Nephron progenitor cell (in vitro differentiated cells): Measurements from ENCODE around the gene HPSE2.
"Not testable (repeated sequence)": the region's sequence is repeated elsewhere in the genome, so short reads cannot be mapped to it uniquely, and the experiment has no call there.

Experiments
- DNase-seq: peaks from one replicate; pipeline ENCODE4 v3.0.0; 2021
- H3K27ac Mint-ChIP-seq: 2 replicates; pipeline ENCODE4 v1.8.0; 2021; ENCODE audit warnings: mild to moderate bottlenecking, moderate library complexity, mixed read lengths
- H3K27me3 Mint-ChIP-seq: 2 replicates; pipeline ENCODE4 v1.8.0; 2021; ENCODE audit warnings: mild to moderate bottlenecking, low read depth, mixed read lengths; ENCODE audit not compliant: poor library complexity
- H3K36me3 Mint-ChIP-seq: 2 replicates; pipeline ENCODE4 v1.8.0; 2021; ENCODE audit warnings: low read depth, mixed read lengths
- H3K4me1 Mint-ChIP-seq: 2 replicates; pipeline ENCODE4 v1.8.0; 2021; ENCODE audit warnings: mixed read lengths
- H3K4me3 Mint-ChIP-seq: 2 replicates; pipeline ENCODE4 v1.8.0; 2021; ENCODE audit warnings: mild to moderate bottlenecking, moderate library complexity, mixed read lengths
- H3K9me3 Mint-ChIP-seq: 2 replicates; pipeline ENCODE4 v1.8.0; 2021; ENCODE audit warnings: mild to moderate bottlenecking, moderate library complexity, mixed read lengths
- CTCF ChIP-seq: fragments of 200-600 bp; sonication (generic); IDR thresholded peaks from 2 replicates; pipeline ENCODE4 v1.5.0; 2021; ENCODE audit warnings: antibody characterized with exemption

HPSE2 gene

GRCh38 chr10:98997596-98997995, 238.1 kb downstream of the HPSE2 start:
- no peaks in the 10 kb centered on the region for H3K36me3 Mint-ChIP-seq
- no peak for TF ChIP-seq CTCF
- no peak overlapping the region for H3K27ac Mint-ChIP-seq
- H3K4me3 Mint-ChIP-seq, result no peak overlapping the region
- H3K4me1 Mint-ChIP-seq, result no peaks in the 10 kb centered on the region
- no peaks in the 10 kb centered on the region for H3K27me3 Mint-ChIP-seq
- DNase-seq, result no peak
- H3K9me3 Mint-ChIP-seq, result no peaks in the 10 kb centered on the region

- TF ChIP-seq CTCF, result no peak
Measured at GRCh38 chr10:98994030-98994429, 241.6 kb downstream of the HPSE2 start.

GRCh38 chr10:98983751-98984150, 251.9 kb downstream of the HPSE2 start:
- not testable (repeated sequence) for H3K36me3 Mint-ChIP-seq, H3K4me1 Mint-ChIP-seq, H3K27ac Mint-ChIP-seq, H3K4me3 Mint-ChIP-seq, DNase-seq, H3K27me3 Mint-ChIP-seq
- H3K9me3 Mint-ChIP-seq, result peaks cover 29% of the 10 kb centered on the region

More at GRCh38 chr10:98994030-98994429, 241.6 kb downstream of the HPSE2 start:
- DNase-seq, result no peak
- no peaks in the 10 kb centered on the region for H3K36me3 Mint-ChIP-seq
- H3K9me3 Mint-ChIP-seq, result no peaks in the 10 kb centered on the region
- H3K27ac Mint-ChIP-seq, result no peak overlapping the region
- H3K4me1 Mint-ChIP-seq, result no peaks in the 10 kb centered on the region
- H3K27me3 Mint-ChIP-seq, result no peaks in the 10 kb centered on the region
- H3K4me3 Mint-ChIP-seq, result no peak overlapping the region

GRCh38 chr10:98980353-98980752, 255.3 kb downstream of the HPSE2 start:
- no peak for DNase-seq
- no peaks in the 10 kb centered on the region for H3K4me1 Mint-ChIP-seq
- no peak overlapping the region for H3K27ac Mint-ChIP-seq
- peaks cover 3% of the 10 kb centered on the region for H3K27me3 Mint-ChIP-seq
- H3K36me3 Mint-ChIP-seq, result no peaks in the 10 kb centered on the region
- H3K4me3 Mint-ChIP-seq, result no peak overlapping the region
- TF ChIP-seq CTCF, result no peak
- H3K9me3 Mint-ChIP-seq, result peaks cover 22% of the 10 kb centered on the region

GRCh38 chr10:98971464-98971863, 264.2 kb downstream of the HPSE2 start:
- H3K9me3 Mint-ChIP-seq, result no peaks in the 10 kb centered on the region
- no peak for DNase-seq
- no peak overlapping the region for H3K4me3 Mint-ChIP-seq
- H3K36me3 Mint-ChIP-seq, result no peaks in the 10 kb centered on the region
- no peak overlapping the region for H3K27ac Mint-ChIP-seq
- no peaks in the 10 kb centered on the region for H3K4me1 Mint-ChIP-seq
- TF ChIP-seq CTCF, result no peak
- H3K27me3 Mint-ChIP-seq, result no peaks in the 10 kb centered on the region

GRCh38 chr10:98967601-98968000, 268.1 kb downstream of the HPSE2 start:
- no peaks in the 10 kb centered on the region for H3K9me3 Mint-ChIP-seq
- no peak overlapping the region for H3K4me3 Mint-ChIP-seq
- H3K36me3 Mint-ChIP-seq, result no peaks in the 10 kb centered on the region
- no peaks in the 10 kb centered on the region for H3K4me1 Mint-ChIP-seq
- H3K27me3 Mint-ChIP-seq, result no peaks in the 10 kb centered on the region
- no peak for TF ChIP-seq CTCF
- no peak overlapping the region for H3K27ac Mint-ChIP-seq
- DNase-seq, result no peak
